AG04449 (cell line): ENCODE data around the gene SLC44A1.

Experiments
- CTCF ChIA-PET: fragments of 350-600 bp; formaldehyde crosslinking; extraction: SDS; loops from one replicate; lab custom pipeline; 2021; ENCODE audit warnings: antibody characterized with exemption; lab: Yijun Ruan, JAX
- POLR2A ChIA-PET: fragments of 400-600, 350-600 bp; formaldehyde crosslinking; extraction: SDS; loops from one replicate; lab custom pipeline; 2020; ENCODE audit warnings: antibody characterized with exemption, inconsistent platforms; lab: Yijun Ruan, JAX
- DNase-seq: peaks from one replicate; pipeline ENCODE4 v3.0.0-alpha.2; 2010; ENCODE audit warnings: low read depth, low spot score
- H3K4me3 ChIP-seq: 2 replicates; pipeline ENCODE4 v1.5.1; 2011; ENCODE audit warnings: low read depth, mild to moderate bottlenecking, control low read depth, low read length
- TF ChIP-seq, protein P1 (sequence below): IDR thresholded peaks from one replicate; pipeline ENCODE4 v1.5.1; 2011; ENCODE audit warnings: mild to moderate bottlenecking, moderate library complexity, low read length, control low read depth, inconsistent platforms; ENCODE audit not compliant: insufficient read depth; ENCODE audit errors: missing control alignments

SLC44A1 gene

DNA sequence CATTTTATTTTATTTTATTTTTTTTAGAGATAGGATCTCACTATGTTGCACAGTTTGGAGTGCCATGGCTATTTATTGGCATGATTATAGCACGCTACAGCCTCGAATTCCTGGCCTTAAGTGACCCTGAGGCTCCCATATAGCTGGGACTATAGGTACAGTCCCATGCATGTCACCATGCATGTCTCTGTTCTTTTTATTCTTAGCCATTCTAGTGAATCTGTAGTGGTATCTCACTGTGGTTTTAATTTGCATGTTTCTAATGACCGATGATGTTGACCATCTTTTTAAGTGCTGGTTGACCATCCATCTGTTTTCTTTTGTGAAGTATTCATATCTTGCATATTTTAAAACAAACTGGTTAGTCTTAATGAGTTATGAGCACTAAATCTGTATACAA lies 76.1 kb downstream of the SLC44A1 start:
- H3K4me3 ChIP-seq = no peak overlapping the region
- TF ChIP-seq, protein P1, sequence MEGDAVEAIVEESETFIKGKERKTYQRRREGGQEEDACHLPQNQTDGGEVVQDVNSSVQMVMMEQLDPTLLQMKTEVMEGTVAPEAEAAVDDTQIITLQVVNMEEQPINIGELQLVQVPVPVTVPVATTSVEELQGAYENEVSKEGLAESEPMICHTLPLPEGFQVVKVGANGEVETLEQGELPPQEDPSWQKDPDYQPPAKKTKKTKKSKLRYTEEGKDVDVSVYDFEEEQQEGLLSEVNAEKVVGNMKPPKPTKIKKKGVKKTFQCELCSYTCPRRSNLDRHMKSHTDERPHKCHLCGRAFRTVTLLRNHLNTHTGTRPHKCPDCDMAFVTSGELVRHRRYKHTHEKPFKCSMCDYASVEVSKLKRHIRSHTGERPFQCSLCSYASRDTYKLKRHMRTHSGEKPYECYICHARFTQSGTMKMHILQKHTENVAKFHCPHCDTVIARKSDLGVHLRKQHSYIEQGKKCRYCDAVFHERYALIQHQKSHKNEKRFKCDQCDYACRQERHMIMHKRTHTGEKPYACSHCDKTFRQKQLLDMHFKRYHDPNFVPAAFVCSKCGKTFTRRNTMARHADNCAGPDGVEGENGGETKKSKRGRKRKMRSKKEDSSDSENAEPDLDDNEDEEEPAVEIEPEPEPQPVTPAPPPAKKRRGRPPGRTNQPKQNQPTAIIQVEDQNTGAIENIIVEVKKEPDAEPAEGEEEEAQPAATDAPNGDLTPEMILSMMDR = no peak
- ChIA-PET POLR2A (no interaction called here), CTCF (no interaction called here)
- no peak for DNase-seq

DNA sequence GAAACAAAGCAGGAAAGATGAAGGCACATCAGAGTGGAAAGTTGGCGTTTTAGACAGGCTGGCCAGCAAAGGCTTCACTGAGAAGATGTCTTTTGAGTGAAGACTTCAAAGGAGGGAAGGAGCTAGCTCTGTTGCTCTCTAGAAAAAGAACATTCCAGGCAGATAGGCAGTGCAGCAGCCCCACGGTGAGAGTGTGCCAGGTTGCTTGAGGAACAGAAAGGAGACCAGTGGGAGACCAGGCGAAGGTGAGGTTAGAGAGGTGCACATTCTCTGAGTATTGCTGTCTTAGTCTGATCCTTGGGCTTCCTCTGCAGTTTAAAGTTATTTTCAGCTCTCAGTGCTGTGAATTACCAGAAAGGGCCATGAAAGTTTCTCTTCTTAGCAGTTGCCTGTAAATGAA lies 83.8 kb downstream of the SLC44A1 start:
- no peak for DNase-seq
- no peak overlapping the region for H3K4me3 ChIP-seq
- POLR2A ChIA-PET = no interaction called here
- CTCF ChIA-PET = interaction anchor here (1.2 kb wide), 1 partner anchor 42 kb away, joined by 3 read pairs; no protein-coding TSS in a partner anchor
- TF ChIP-seq, protein P1 = no peak

DNA sequence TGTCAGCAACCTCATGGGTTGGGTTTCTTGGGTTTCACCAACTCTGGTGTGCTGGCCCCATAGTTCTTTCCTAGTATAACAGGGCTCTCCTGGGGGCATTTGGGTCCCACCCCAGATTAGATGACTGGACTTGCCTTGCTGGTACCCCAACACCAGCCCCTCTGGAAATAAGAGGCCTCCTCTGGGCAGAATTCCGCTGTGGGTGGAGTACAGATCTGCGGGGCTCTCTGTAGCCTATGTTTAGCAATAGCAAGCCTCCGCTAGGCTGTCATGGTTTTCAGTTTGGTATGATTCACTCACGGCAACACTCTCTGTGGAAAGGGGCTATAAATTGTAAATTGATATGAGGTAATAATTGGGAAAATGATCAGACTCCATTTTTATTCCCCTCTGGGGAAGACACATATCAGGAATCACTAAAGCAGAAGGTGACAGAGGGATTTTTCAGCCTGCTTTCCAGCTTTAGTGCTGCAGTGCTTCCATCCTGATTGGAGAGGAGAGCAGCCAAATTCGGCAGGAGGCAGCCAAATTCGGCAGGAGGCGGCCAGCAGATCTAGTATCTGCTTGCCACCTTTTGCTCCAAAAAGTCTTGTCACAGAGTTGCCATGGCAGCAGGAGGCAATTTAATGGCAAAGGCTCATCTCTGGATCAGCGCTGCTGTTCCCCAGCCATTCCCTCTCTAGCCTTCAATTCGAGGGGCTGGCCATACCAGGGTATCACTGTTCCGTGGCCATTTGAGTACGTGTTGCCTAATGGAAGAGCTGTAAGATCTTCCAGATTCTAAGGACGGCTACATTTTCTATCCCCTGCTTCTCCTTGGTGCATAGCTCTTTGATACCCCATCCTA lies 84.6 kb downstream of the SLC44A1 start:
- CTCF ChIA-PET = interaction anchor here (1.2 kb wide), 1 partner anchor 41 kb away, joined by 3 read pairs; no protein-coding TSS in a partner anchor
- TF ChIP-seq, protein P1 = no peak

DNA sequence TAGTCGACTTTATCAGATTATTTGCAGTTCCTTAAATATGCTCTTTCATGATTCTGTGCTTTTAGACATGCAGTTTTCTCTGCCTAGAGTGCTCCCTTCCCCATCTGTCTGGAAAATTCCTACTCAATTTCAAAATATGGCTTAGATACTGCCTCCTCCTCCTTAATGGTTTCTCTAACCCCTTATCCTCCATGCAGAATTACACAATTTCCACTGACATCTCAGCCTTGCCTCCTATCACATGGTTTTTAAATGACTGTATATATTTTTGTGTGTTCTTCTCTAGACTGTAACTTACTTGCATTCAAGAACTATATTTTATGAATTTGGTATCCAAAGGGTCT lies 85.2 kb downstream of the SLC44A1 start:
- no peak overlapping the region for H3K4me3 ChIP-seq
- TF ChIP-seq, protein P1 = no peak
- POLR2A ChIA-PET = no interaction called here
- CTCF ChIA-PET = no interaction called here
- DNase-seq = no peak

More for the DNA sequence above, 84.6 kb downstream of the SLC44A1 start:
- POLR2A ChIA-PET = no interaction called here
- DNase-seq = no peak
- no peak overlapping the region for H3K4me3 ChIP-seq

DNA sequence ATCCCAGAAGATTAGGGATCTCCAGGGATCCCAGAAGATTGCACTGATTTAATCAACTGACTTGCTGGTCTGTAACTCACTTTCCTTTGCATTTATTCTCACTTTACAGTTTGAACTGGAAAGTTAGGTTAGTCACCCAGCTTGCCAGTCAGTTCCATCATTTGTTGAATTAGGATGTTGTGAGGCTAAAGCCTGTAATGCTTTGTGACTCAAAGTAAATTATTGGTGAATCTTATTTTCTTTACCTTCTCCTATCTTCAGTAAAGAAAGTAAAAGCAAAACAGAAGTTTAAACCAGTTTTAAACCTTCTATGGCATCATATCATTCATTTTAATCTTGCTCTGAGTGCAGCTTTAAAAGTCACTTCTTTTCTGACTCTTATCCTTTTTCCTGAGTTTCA lies 85.8 kb downstream of the SLC44A1 start:
- POLR2A ChIA-PET = no interaction called here
- no peak overlapping the region for H3K4me3 ChIP-seq
- CTCF ChIA-PET = interaction anchor here (1.0 kb wide), 1 partner anchor 21 kb away, joined by 3 read pairs; no protein-coding TSS in a partner anchor
- TF ChIP-seq, protein P1 = no peak
- DNase-seq = no peak

DNA sequence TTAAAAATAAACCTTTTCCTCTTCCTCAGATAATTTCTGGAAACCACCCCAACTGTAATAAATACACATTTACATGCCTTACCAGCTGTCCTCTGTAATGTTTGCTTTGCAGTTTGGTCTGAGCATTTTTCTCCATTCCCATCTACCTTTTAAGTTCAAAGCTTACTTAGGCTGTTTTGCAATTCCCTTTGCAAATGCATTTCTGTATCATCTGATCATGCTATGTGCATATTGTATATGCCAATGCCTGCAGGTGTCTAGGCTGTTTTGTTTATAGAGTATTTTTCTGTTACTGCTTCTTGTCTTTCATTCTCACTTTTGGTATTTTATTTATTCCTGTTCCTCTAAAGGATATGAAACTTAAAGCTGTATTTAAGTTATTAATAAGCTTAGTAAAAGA lies 86.3 kb downstream of the SLC44A1 start:
- no peak for DNase-seq
- ChIA-PET POLR2A (no interaction called here), CTCF (interaction anchor here (1.0 to 1.6 kb wide), 2 partner anchors 14 to 21 kb away, joined by 3 read pairs; no protein-coding TSS in a partner anchor)
- TF ChIP-seq, protein P1 = no peak
- no peak overlapping the region for H3K4me3 ChIP-seq
